Kidney tubule cell (primary cell): ENCODE results near the gene ILKAP.
"Not testable (repeated sequence)": the region's sequence is repeated elsewhere in the genome, so short reads cannot be mapped to it uniquely, and the experiment has no call there.

Experiments used
- DNase-seq: peaks from one replicate; pipeline ENCODE4 v3.0.0-alpha.2; 2018; ENCODE audit warnings: low spot score

Gene ILKAP

DNA sequence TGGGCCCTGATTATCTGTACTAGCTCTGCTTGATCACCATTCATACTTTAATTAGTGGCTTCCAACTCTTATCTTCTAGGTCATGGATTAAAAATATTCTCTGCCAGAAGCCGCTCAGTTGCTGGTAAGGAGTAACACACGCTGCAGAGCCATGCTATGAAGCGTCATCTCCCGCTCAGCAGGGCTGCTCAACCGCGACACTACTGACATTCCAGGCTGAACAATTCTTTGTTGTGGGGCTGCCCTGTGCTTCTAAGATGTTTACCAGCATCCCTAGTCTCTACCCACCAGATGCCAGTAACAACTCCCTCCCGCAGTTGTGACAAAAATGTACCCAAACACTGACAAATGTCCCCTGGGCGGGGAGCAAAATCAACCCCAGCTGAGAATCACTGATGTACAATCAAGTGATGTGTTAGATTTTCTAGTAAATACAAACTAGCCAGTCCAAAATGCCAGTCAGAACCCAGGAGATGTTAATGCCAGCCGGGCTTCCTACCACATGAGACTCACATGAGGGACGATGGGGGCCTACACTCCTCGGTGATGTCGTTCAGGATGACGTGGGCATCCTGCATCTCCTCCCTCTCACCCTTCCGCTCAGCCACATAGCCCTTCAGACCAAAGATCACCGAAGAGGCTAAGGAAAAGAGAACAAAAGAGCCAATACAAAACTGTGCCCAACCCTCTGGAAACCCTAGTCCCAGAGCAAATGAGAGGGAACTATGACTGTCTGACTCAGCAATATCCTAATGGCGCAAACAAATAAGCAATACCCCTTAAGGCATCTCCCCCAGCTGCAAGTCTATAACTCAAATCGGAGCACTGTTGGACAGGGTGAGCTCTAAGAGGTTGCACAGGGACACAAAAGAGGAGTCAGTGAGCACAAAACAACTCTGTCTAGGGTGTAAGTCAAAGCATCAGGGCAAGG, 15.6 kb downstream of the ILKAP start:
- DNase-seq = peak; percentile 37

DNA sequence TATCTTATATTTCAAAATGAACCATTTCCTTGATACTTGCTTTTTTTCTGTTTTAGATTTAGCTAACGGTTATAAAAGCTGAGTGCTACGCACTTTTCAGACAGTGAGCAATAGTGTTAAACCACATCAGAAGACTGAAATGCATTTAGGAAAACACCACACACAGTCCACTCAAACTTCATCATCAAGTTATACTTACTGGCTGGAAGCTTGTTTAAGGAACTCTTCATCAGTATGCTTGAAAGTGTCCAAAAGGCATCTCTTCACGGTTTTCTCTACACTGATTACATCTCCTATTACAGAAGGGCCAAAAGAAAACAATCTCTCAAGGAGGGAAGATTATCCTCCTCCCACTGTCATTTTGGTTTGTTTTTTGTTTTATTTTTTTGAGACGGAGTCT, 19.7 kb downstream of the ILKAP start:
- DNase-seq = no peak

DNA sequence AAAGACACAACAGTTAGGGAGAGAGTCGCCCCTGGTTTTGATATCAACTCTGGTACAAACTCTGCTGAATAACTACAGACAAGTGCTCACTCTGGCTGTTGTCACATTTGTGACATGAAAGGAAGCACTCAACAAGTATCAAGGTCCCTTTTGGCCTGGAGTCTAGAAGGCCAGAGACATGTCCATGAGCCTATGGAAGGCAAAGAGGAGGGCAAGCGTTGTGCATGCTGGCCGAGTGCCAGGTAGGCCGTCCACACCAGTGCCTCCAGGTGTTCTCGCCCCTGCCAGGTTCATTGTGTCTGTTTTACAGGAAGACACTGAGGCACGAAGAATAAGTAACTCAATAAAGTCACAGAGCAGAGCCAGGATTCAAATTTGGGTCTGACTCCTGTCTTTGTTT, 21.1 kb downstream of the ILKAP start:
- DNase-seq = no peak

DNA sequence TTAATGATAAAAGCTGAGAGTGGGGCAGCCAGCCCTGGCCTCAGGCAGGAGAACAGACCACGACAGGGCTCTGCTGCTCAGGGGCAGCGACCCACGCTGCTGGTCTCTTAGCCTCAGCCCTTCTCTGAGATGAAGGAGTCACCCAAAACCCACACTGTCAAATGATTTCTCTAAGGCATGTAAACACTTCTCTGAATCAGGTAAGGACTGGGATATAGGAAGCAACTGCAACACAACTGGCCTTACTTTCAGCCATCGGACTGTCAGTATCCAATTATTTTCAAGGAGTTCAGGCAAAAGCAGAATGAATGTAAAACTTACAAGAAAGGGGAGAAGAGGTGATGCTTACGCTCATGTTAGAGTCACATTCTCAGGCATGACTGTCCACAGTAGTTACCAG, 22.9 kb downstream of the ILKAP start:
- no peak for DNase-seq

DNA sequence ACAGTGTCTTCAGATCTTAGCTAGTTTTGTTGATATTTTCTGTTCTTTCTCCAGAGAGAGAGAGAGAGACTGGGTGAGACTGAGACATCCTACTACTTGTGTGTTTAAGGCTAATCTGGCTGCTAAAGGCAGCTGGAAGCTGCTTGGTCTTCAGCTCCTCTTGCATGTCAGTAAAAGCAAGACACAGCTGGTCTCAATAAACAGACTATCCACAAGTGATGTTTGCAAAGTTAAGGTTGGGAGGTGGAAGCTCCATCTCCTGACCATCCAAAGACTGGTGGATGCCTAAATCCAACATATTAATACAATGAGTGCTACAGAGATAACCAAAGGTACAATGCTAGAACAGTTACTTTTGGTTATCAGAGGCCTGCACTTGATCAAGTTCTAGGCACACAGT, 26.9 kb downstream of the ILKAP start:
- no peak for DNase-seq

DNA sequence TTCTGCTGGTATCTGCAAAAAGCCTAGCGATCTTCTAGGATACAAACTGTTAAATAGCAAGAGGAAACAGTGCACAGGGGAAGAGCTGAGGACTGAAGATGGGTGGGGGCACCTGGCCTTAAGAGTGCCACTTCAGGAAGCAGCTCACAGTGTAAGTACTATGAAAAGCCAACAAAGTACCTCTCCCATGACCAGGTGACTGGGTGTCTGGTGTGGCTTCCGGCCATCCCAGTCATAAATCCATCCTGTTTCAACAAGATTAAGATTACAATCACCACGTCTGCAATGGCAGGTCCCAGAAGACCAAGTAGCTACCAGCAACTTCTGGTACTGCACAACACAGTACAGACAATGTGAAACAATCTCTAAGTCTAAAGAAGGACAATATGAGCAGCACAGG, 28.8 kb downstream of the ILKAP start:
- DNase-seq = no peak

DNA sequence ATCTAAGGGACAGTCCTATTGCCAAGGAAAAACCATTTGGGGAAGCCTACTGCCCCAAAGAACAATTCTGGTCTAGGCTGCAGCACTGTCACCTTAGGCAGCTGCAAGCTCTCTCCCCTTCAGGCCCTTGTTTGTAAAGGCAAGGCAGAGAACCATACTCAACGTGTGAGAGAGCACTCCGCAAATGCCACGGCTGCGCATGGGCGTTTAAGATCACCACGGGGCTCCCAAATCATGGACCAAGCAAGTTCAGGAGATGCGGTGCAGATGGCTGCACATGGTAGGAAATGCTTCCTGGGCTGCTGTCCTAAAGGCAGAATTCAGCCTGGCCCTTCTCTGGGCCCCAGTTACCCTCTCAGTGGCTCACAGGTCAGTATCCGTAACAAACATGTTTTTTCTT, 29.2 kb downstream of the ILKAP start:
- no peak for DNase-seq

DNA sequence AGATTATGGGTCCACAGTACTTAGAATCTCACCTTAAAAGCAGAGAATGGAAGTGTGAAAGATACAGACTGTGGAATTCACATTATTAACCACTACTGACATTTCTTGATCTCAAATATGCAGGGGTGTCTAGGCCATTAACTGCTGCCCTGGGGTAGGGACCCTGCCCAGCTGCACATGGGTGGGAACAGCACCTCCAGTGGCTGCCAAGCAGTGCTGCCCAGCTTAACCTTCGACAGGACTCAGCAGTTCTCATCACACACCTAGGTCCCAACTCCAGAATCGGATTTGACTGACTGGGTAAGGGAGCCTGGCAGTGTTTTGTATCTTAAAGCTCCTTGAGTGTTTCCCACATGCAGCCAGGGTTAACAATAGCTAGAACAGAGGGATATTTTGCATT, 29.8 kb downstream of the ILKAP start:
- DNase-seq = no peak

DNA sequence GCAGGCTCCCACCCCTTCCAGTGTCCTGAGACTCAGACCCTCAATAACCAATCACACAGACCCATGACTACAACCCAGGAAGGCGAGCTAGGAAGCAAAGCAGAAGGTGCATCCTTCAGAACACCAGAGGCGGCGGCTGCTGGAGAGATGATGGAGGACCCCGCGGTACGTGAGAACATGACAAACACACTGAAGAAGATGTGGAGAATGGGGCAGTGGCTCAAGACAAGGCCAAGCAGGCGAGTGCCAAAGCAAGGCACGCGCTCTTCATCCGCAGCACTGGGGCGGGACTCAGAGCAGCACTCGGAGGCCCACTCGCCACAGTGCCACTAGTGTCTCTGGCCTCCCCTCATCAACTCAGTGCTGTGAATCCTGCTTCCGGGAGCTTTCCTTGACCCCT, 31.1 kb downstream of the ILKAP start:
- DNase-seq = no peak

DNA sequence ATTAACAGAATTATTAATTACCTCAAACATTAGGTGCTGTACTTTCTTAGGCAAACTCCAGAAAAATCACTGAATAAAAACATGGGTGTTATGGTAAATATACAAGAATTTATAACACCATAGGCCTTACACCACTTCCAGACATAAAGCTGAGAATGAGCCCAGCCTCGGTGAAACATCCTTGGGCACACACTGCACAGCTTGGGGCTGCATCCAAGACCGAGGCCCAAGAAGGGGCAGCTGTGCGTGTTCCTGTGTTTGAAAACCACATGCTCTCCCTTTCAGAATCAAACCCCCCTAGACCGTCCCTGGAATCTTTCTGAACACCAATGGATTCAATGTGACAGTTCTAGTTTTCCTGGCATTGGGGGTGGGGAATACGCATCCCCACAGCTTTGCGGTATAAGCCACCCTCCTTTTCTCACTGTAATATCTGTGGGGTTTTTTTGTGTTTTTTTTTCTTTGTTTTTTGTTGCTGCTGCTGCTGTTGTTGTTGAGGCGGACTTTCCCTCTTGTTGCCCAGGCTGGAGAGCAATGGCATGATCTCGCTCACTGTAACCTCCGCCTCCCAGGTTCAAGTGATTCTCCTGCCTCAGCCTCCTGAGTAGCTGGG, 31.8 kb downstream of the ILKAP start:
- DNase-seq = no peak

DNA sequence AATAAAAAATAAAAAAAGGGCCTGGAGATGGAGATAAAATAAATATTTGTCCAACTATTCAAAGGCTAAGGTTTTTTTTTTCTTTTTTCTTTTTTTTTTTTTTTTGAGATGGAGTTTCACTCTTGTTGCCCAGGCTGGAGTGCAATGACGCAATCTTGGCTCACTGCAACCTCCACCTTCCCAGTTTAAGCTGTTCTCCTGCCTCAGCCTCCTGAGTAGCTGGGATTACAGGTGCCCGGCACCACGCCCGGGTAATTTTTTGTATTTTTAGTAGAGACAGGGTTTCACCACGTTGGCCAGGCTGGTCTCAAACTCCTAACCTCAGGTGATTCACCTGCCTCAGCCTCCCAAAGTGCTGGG, 32.4 kb downstream of the ILKAP start:
- not testable (repeated sequence) for DNase-seq

DNA sequence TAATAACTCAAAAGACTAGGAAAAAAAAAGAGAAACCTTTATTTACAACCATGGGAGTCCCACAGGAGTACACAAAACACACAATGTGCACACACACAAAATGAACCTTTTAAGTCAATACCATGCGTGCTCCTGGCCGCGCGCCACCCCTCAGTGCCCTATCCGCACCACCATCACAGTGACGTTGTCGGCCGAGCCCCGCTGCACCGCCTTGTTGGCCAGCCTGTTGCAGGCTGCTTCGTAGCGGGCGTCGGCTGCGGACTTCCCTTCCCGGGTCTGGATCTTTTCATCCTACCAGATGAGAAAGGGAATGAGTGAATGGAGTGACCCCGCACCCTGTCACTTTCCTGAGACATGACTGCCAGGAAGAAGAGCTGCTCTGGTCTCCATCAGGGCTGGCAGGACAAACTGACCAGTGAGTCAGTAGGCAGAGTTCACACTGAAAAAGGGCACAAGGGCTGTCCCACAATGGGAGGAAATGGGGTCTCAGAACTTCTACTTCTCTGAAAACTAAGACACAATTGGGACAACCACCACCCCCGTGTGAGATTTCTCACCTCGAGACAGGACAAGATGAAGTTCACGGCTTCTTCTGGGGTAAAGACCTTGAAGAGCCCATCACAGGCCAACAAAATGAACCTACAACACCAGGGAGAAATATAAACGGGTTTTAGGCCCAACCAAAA, 33.0 kb downstream of the ILKAP start:
- no peak for DNase-seq

DNA sequence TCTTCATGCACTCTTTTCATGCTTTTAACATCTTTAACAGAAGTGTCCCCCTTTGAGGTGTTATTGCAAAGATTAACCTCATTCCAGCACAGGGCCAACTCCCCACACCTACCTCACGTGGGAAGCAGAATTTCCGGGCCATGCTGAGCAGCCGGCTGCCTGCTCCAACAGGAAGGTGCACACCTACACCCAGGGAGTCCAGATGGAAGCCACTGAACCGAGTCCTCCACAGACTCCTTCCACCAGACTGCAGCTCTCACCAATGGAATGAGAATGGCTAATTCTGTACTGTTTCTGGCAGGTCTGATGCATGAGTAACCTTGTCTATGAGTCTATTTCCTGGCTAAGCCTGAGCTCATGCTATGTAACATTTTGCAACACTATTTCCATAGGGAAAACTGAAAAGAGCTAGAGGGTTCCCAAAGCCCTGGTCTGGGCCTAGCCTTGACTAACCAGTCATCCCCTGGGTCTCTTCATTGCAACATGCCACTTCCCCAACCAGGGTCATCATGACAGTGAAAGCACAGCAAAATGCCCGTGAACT, 33.7 kb downstream of the ILKAP start:
- DNase-seq = peak; percentile 98

DNA sequence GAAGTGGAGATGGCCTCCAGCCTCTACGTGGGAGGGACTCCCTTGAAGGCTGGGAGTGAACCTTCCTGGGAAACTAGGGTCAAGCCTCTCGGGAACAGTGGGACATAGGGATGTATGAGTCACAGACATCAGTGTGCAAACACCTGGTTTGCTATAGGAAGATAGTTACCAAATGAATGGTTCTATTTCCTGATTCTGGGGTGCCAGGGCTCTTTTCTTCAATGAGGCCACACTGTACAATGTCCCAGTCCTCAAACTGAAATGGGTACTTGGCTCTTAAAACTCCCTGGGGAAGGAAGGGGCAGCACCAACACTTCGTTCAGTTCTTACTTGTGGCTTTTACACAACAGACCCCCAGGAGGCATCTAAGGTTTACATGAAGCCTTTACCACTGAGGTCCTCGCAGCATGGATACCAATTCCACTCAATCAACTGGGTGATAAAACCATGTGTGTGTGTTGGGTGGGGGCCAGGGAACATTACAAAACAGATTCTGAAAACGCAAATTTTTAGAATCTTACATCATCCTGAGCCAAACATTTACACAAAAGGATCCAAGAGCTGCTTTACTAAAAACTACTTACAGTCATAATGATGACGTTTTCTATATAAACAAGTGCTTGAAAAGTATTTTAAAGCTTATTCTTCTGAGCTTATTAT, 34.3 kb downstream of the ILKAP start:
- DNase-seq = peak; percentile 78

DNA sequence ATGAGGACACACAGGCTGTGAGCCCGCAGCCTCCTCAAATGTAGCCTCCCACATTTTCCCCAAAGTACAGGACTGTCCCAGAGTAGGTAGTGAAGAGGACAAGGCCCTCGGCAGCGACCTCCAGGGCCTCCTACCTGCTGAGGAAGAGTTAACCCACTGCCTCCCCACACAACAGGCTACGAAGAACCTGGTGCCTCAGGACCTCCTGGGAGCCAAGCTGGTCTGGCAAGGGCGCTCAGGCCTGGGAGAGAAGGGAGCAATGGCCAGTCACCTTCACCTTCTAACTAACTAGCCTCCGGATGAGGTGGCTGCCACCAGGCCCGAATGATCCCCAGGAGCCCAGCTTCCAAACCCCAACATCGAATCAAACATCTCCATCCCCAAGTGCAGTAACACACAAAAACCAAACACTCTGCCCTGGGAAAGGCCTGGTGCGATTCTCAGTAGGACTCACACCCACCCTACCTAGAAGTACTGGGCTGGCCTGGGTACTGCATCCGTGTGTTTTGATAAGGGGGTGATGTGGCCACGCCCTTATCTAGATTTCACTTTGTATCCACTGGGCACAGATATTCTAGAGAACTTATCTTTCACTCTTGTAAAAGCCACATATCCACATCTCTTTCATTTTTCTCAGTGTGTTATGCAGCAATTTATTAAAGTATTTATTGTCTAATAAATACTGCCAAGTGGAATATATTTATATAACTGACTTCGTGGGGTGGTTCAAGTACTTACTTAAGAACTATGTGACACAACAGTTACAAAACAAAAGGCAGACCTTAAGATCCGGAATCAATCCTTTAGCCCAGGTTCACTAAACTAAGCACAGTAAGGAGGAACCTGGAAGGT, 35.1 kb downstream of the ILKAP start:
- no peak for DNase-seq

DNA sequence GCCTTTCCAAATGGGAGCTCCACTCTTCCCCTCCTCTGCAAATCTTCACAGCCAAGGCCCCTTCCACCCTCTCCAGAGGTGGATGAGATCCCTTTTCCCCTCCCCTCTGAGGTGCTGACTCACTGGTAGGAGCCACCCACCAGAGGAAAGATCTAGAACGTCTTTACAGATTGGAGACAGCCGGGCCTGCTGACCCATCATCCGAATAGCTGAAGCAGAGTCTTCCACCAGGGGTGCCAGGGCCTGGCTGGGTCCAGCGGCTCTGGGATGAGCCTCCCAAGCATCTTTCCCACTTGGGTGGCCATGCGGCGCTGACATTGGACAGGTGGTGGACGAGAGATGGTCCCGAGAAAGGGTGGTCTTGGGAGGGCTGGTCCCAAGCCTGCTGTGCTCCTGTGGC, 35.7 kb downstream of the ILKAP start:
- DNase-seq = no peak

DNA sequence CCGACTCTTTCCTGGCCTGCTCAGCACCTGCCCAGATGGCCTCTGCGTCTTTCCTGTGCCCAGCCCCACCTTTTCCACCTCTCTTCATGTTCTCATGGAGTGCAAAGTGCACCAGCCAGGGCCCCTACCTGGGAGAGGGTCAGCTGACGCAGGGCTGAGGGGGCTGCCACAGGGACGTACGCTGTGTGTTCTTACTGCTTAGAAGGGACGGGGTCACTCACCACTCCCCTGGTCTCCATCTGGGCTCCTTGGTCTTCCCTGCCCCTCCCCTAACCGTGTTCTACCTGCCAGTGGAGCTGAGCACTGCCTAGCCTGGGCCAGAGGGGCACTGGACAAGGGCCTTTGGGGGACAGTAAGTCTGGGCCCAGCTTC, 36.2 kb downstream of the ILKAP start:
- DNase-seq = no peak

DNA sequence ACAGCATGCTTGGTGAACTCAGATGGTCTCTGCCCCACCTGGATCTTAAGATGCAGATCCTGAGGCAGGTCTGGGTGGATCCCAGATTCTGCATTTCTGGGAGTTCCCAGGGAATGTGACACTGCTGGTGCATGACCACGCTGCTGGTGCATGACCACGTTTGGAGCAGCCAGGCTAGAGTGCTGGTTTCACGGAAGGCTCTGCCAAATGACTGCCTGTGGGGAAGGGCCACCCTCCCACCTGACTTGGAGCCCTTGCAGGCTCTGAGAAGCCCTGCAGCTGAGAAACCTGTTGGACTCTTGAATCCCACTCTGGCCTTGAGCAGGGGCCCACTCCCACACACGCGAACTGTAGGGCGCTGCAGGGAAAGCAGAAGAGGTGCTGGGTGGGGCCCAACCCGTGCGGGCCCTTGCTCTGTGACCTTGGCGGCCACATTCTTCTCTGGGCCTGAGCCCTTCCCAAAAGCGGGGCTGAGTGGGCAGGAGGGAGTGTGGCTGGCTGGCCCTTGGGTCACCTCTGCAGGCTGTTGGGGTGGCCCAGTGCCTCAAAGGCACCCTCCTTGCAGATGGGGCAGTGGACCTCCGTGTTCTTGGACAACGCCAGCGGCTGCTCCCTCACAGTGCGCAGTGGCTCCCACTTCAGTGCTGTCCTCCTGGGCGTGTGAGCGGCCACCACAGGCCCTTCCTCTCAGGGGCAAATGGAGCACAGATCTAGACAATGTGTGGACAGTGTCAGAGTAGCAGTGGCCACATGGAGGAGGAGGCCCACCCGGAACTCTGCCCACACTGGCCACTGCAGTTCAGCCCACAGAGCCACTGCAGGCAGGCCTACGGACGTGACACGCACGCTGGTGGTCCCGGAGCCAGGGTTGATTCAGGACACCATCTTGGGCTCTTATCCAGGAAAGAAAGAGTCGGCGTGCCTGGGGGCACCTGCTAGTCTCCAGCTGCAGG, 36.8 kb downstream of the ILKAP start:
- DNase-seq = peak; percentile 77

DNA sequence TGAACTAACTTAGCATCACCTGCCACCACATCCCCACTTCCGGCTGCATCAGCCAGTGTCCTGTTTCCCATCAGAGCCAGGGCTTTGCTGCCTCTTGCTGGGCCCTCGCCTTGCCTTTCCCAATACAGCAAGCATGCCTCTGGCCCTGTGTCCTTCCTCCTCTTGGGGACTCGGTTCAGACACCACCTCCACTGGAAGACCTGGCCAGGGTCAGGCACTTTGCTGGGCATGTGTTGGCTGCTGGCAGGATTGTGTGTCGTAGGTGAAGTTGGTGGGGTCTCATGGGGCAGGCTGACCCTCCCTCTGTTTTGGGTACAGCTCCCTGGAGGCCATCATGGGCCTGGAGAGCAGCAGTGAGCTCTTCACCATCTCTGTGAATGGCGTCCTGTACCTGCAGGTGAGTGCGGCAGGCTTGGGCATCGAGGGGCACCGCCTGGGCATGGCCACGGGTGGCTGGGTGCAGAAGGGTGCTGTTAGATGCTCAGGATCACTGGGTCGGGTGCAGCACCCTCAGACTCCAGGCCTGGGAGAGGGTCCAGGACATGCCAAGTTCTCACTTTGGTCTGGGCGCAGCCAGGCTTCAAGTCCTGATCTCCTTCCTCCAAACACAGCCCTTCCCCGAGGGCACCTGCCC, 38.1 kb downstream of the ILKAP start:
- DNase-seq = no peak

DNA sequence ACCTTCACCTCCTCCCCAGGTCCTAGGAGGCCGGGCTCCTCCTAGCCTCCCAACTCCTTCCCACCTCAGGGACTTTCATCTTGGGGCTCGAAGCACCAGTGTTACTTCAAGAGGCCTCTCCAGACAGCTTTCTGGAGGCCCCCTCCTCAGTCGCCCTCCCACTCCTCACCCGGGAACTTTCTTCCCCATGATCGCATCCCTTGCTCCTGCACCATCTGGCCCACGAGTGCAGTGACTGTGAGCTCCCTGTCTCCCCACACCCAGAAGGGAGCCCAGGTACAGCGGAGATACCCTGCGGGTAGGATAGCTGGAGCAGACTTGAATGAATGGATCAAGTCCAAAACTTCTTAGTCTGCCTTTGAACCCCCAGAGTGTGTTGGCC, 38.6 kb downstream of the ILKAP start:
- no peak for DNase-seq
